Lung microvascular endothelial cell (primary cell): ENCODE measurements around the gene ECE2. TPM values are rescaled to one million over a fixed set of nuclear protein-coding genes. Genes with fewer than 3 reads are reported as not detected.

Source experiments
- DNase-seq, 2 donors: peaks; one replicate each; pipeline versions ENCODE4 v3.0.0 to v3.0.0-alpha.2; 2010; ENCODE audit warnings: low read depth in 2 of 2
- total RNA-seq: library from RNA; depleted of rRNA; stranded (reverse); fragments of >200 nt; gene quantifications from 2 replicates; pipeline ENCODE4 v1.2.1, GENCODE V29; 2014

The ECE2 gene
- total RNA-seq = not detected in 2 replicates

DNA sequence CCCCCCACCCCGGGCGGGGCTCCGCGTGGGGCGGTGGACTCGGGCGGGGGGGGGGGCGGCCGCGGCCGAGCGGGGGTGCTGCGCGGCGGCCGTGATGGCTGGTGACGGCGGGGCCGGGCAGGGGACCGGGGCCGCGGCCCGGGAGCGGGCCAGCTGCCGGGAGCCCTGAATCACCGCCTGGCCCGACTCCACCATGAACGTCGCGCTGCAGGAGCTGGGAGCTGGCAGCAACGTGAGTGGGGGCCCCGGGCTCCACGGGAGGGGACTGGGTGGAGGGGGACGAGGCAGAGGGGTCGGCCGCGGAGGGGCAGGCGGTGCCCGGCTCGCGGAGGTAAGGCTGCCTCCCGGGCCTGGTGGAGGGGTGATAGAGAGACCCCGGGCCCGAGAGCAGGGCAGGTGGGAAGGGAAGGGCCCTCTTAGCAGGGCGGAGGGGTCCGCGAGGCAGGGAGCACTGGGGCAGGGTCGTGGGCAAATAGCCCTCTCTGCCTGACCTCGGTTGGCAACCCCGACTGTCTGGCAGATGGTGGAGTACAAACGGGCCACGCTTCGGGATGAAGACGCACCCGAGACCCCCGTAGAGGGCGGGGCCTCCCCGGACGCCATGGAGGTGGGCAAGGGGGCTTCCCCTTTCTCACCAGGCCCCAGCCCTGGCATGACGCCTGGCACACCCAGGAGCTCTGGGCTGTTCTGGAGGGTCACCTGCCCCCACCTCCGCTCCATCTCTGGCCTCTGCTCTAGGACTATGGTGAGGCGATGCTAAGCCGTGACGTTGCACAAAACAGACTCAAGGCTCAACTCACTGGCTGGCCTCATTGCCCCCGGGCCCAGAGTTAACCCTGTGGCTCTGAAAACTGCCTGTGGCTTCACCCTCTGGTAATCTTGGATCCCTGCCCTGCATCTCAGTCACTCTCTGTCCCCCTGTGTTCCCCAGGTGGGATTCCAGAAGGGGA lies at the start of gene ECE2:
ECE2 (plus strand) TSS at position 62 of the 950 bp plus-strand sequence; CDS start at position 194, 132 bp downstream.
- DNase-seq = peak in 1 of 2 donors; percentile 26

GRCh38 chr3:184227481-184227935 lies 48.3 kb upstream of the ECE2 start:
- DNase-seq = peak; percentile 28 to 53

DNA sequence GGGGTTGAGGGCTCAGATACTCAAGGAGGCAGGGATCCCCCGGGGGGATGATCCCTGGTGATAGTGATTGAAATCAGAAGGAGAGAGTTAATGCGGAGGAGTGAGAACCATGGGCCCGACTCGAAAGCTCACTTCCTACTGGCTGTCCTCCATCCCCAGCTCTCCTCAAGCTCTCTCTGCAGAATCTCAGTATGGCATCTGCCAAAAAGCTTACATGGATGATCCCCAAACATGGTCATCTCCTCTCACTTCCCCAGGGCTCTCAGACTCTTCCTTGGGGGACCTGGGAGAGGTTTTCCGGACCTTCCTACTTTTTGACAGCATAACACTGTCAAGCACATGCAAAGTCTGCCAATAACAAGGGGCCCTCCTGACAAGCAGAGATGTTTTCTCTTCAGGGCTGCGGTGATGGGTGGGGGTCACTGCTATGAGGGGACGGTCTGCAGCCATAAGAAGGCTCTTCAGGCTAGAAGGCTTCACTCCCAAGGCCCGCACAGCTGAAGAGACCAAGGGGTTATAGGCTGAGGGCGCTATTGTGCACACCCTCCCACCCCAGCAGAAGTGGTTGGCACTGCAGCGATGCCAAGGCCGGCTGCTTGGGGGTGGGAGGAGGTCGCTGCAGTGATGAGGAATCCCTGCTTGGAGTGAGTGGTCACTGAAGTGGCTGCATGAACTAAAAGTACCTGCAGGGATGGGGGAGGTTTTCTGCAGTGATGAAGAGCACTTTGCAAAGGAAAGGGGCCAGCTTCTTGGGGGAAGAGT lies 47.3 kb upstream of the ECE2 start:
- no peak for DNase-seq

DNA sequence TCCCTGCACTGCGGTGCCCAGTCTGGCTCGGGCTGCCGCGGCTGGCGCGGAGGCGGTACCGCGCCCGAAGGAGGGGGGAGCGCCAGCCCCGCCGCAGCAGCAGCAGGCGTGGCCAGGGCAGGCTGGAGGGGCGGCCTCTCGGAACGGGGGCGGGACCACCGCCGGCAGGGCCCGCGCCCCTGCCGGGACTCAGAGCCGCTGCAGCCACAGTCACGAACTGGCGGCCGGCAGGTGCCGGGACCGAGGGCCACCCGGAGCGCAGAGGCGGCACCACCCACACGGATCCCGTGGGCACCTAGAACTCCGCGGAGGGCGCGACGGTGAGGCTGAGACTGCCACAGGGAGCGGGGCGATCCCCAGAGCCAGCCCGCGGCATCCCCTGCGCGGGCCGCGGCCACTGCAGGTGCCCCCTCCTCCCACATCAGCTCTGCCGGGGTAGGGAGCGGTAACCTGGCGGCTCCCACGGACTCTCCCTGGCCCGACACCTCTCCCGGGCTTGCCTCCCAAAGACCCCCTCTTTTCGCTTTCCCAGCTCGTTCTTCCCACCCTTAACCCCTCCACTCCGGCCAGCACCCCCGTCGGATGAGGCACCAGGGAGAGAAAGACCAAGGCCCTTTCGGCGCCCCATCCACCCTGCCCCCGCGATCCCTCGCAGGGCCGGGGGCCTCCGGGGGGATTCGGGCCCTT lies 46.3 kb upstream of the ECE2 start, which contains the start of gene VWA5B2:
VWA5B2 (plus strand) TSS at position 192 of the 687 bp plus-strand sequence. CDS start 944 bp downstream, outside the sequence.
- peak; percentile 40 to 74 for DNase-seq

- DNase-seq = no peak
Observed at GRCh38 chr3:184230081-184230602, 45.7 kb upstream of the ECE2 start.

DNA sequence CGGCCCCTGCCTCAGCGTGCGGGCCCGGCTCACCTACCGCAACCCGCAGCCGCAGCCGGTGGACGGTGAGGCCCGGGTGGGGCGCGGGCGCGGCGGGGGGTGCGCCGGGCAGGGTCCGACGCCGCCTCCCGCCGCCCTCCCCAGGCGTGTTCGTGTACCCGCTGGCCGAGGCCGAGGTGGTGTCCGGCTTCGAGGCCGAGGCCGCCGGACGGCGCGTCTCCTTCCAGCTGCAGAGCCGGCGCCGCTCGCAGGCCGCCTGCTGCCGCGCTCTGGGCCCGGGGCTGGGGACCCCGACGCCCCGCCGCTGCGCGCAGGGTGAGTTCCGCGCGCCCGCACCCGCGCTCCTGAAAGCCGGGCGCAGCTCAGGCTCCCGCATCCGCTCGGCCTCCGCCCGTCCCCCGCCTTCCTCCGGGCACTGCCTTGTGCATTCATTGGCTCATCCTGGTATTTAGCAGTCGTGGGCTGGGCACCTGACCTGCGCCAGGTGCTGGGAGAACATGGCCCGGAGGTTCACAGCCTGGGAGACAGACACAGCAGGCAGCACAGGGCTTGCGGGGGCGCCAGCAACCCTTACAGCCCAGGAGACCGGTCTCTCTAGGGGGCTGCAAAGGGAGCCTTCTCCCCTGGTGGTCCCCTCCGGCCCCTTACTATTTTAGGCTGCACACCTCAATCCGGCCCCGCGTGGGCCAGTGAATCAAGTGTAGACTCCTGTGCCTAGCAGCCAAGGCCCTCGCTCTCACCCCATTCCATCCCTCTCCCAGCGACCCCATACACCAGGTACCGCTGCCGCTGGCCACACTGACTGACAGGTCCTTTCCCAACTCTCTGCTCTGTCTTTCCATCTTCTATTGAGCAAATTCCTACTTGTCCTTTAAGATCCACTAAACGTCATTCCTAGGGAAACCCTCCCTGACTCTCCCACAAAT lies 45.0 kb upstream of the ECE2 start:
- no peak for DNase-seq

DNA sequence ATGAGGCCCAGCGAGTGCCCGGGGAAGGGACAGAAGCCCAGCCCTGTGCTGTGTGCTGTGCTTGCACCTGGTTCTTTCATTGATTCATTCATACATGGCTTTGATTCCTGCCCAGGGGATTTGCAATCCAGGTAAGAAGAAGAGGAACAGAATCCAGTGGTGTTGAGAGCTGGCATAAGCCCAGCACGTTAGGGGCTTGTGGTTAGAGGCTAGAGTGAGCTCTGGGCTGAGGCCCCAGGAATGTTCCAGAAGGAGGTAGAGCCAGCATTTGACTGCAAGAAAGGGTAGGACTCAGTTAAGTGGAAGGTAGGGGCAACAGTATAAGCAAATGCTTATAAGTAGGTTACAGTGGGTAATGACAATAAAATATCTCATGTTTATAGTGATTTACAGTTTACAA lies 44.2 kb upstream of the ECE2 start:
- no peak for DNase-seq

GRCh38 chr3:184233127-184233843 lies 42.5 kb upstream of the ECE2 start:
- DNase-seq = no peak

- DNase-seq = peak in 1 of 2 donors; percentile 76
Observed at GRCh38 chr3:184234224-184234623, 41.6 kb upstream of the ECE2 start.

- no peak for DNase-seq
Observed at GRCh38 chr3:184234671-184235380, 41.0 kb upstream of the ECE2 start.

DNA sequence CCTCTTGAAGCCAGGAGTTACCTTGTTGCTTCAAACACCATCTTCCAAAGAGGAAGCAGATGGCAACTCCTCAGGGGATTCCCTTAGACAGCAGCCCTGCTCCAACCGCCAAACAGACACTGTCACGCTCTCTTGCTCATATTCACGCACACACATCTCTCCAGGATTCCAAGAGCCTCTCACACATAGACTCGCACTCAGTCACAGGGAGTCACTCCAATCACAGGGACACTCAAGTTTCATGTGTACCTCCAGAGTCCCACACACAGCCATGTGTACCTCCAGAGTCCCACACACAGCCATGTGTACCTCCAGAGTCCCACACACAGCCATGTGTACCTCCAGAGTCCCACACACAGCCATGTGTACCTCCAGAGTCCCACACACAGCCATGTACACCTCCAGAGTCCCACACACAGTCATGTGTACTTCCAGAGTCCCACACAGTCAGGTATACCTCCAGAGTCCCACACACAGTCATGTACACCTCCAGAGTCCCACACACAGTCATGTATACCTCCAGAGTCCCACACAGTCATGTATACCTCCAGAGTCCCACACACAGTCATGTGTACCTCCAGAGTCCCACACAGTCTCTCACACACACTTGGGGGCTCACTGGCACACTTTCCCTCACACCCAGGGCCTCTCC lies 40.3 kb upstream of the ECE2 start:
- DNase-seq = no peak

DNA sequence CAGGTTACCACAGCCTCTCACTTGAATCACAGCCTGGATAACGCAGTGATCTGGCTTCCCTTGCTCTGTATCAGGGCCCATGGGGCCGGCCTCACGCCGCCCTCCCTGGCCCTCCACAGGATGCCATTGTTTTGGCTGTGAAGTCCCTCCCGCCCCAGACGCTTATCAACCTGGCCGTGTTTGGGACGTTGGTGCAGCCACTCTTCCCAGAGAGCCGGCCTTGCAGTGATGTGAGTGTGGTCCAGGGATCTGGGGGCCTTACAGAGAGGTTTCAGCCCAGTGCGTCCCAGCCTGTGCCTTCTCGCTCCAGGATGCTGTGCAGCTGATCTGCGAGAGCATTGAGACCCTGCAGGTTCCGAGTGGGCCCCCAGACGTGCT lies 39.8 kb upstream of the ECE2 start:
- DNase-seq = no peak

GRCh38 chr3:184236636-184237035 lies 39.2 kb upstream of the ECE2 start:
- DNase-seq = no peak

DNA sequence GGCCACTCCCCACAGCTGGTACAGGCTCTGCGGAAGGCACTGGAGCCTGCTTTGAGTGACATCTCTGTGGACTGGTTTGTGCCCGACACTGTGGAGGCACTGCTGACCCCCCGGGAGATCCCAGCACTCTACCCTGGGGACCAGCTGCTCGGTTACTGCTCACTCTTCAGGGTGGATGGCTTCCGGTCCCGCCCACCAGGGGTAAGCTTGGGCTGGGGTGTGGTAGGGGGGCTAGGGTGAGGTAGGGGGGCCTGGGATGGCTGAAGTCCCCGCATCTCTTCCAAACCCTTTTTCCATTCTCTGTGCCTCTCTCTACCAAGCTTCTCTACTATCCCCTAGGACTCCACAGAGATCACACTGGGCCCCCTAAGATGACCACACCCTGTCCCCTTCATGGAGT lies 38.6 kb upstream of the ECE2 start:
- no peak for DNase-seq

- no peak for DNase-seq
Observed at GRCh38 chr3:184237807-184238206, 38.0 kb upstream of the ECE2 start.

DNA sequence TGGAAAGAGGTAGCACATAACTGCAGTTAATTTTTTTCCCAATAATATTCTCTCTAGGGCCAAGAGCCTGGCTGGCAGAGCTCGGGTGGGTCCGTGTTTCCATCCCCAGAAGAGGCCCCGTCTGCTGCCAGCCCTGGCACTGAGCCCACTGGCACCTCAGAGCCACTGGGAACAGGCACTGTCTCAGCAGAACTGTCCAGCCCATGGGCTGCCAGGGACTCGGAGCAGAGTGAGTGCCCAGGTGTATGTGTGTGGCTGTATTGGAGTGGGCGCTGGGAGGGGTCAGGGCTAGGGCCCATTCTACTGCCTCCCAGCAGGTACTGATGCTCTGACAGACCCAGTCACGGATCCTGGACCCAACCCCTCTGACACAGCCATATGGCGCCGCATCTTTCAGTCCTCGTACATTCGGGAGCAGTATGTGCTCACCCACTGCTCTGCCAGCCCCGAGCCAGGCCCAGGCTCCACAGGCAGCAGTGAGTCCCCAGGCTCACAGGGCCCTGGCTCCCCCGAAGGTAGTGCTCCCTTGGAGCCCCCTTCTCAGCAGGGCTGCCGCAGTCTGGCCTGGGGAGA lies 37.5 kb upstream of the ECE2 start:
- DNase-seq = no peak

DNA sequence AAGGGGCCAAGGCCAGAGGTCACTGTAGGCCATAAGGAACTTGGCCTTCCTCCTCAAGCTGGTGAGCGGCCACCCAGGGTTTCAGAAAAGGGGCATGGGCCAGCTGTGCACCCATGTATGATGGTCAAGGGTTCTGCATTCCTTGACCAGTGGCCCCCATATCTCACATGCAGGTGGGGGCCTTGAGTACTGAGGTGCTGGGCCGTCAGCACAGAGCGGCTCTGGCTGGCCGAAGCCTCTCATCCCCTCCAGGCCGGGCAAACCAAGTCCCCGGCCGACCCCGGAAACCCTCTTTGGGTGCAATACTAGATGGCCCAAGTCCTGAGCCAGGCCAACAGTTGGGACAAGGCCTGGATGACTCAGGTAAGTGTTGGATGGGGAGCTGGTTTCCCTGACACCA lies 36.6 kb upstream of the ECE2 start:
- no peak for DNase-seq

DNA sequence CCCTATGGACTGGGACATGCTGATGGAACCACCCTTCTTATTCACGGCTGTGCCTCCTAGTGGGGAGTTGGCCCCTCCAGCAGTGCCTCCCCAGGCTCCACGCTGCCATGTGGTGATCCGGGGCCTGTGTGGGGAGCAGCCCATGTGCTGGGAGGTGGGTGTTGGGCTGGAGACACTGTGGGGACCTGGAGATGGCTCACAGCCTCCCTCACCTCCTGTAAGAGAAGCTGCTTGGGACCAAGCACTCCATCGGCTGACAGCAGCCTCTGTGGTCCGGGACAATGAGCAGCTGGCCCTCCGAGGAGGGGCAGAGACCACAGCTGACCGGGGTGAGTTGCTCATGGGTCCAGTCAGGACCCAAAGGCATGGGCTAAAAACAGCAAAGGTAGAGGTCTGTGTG lies 36.1 kb upstream of the ECE2 start:
- no peak for DNase-seq
